NCI-H345 treated with DMSO at 0.1 percent for 48 hours (cell line): ENCODE measurements around the gene KCNMA1.
"Not testable (repeated sequence)": the region's sequence is repeated elsewhere in the genome, so short reads cannot be mapped to it uniquely, and the experiment has no call there.

Source experiments
- DNase-seq: peaks from one replicate; lab custom pipeline; 2025; ENCODE audit not compliant: unreplicated experiment; lab: John Stamatoyannopoulos, UW

Gene KCNMA1

GRCh38 chr10:77424257-77424656, 213.4 kb downstream of the KCNMA1 start:
- DNase-seq, result no peak

- no peak for DNase-seq
Measured at GRCh38 chr10:77422491-77423338, 214.9 kb downstream of the KCNMA1 start.

DNA sequence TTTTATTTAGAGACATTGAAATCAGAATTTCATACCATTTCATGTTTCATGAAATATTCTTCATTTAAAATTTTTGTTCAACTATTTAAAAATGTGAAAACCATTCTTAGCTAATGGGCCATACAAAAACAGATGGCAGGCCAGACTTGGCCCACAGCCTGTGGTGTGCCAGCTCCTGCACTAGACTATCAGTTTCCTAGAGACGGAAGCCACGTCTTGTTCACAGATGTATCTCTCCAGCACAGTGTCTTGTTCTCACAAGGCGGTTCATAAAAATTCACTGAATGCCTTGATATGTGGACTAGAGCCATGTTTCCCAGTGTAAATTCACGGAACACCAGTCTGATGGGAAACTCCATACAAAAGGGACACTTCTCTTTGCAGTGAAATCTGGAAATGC, 216.0 kb downstream of the KCNMA1 start:
- DNase-seq, result no peak

- no peak for DNase-seq
Measured at GRCh38 chr10:77420947-77421523, 216.6 kb downstream of the KCNMA1 start.

DNA sequence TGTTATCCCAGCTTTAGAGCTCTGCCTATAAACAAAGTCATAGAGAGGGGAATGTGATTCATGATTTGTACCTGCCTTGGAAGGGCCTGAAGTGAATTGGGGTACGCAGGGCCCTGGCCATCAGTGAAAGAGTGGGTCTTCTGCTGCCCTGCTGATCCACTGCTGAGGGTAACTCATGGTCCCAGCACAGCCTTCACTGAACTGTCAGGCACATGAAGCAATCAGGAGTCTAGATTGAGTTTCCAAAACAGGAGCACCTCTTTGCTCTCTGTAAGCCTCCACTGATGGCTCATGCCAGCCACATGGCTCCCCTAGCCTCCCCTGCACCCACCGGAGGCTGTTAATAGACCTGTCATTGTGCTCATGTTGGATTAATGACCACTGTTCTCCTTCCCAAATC, 217.6 kb downstream of the KCNMA1 start:
- no peak for DNase-seq

GRCh38 chr10:77419056-77419455, 218.6 kb downstream of the KCNMA1 start:
- no peak for DNase-seq

GRCh38 chr10:77417806-77418640, 219.6 kb downstream of the KCNMA1 start:
- no peak for DNase-seq

DNA sequence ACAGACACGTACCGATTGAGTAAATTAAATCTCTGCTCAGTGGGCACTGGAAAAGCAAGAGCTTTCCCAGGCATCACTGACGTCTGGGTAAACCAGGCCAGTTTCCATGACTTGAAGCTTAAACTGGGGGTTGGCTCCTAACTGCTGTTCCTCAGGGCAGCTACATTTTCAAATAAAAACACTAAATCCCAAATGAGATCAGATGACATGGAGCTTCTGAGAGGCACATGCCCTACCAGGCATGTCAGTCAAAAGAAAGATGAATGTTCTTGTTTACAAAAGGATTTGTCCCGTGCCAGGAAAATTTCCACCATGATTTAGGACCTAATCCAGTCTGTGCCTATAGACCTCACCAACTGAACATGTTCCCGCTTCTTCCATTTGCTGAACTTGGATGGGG, 220.2 kb downstream of the KCNMA1 start:
- DNase-seq, result no peak

DNA sequence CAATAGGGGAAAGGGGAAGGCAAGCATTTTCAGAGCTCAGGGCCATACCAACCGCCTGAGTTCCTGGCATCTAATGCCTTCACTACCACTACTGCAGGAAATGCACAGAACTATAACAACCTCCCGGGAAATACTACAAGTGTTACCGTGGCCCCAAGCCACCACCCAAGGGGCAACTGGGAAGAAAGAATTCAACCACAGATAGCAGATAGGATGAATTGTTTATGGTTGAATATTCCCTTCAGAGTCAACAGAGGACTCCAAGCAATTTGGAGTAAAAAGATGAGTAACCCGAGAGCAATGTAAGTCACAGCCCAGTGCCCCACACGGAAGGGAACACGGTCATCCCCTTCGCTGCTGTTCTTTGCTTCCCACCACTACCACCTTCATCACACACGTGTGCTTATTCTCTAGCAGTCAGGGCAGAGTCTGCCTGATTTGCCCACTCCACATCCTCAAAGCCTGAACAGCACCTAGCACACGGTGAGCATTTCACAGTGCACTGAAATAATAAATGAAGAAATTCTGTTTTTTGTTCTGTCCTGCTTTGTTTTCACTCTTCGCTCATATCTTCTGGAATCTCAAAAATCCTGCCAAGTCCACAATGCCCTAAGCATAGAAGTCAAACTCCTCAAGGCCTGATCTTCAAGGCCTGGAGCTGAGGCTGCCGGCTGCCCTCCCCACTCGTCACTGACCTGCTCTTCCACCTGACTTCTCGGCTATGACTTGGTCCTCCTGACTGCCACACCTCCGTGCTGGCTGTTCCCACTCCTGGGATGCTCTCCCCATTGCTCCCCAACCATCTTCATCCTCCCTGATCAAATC, 221.1 kb downstream of the KCNMA1 start:
- no peak for DNase-seq

- DNase-seq, result no peak
Measured at GRCh38 chr10:77415313-77415960, 222.2 kb downstream of the KCNMA1 start.

GRCh38 chr10:77413231-77413630, 224.4 kb downstream of the KCNMA1 start:
- DNase-seq, result no peak

DNA sequence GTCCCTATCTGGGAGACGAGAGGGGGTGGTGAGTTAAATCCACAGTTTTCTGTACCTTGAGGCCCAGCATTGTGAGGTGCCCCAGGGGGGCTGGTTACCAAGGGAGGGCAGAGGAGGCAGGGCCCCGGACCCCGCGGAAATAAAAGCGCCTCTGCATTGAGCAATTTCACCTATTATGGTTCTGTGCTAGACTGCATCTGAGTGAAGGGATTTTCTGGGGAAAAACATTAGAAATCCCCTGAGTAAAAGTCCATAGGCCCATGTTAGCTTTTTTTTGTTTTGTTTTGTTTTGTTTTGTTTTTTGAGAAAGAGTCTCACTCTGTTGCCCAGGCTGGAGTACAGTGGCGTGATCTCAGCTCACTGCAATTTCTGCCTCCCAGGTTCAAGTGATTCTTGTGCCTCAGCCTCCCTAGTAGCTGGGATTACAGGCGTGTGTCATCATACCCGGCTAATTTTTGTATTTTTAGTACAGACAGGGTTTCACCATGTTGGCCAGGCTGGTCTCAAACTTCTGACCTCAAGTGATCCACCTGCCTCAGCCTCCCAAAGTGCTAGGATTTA, 225.0 kb downstream of the KCNMA1 start:
- DNase-seq, result not testable (repeated sequence)

DNA sequence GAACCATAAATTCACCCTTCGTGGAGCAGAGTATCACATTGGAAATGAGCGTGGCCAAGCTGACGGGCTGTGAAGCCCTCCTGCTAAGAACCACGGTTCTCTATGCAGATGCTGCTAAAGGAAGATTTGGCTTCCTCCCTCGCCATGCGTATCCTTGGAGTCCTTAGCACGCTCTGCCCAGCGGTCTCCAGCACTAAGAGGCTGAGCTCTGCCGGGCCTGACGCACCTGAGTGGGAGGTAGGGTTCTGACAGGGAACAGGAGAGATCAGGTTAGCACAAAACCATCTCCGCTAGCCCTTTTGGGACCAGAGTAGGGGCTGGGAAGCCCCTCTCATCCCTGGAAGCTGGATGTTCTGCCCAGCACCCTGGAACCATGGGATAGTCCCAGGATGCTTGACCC, 225.8 kb downstream of the KCNMA1 start:
- DNase-seq, result no peak

DNA sequence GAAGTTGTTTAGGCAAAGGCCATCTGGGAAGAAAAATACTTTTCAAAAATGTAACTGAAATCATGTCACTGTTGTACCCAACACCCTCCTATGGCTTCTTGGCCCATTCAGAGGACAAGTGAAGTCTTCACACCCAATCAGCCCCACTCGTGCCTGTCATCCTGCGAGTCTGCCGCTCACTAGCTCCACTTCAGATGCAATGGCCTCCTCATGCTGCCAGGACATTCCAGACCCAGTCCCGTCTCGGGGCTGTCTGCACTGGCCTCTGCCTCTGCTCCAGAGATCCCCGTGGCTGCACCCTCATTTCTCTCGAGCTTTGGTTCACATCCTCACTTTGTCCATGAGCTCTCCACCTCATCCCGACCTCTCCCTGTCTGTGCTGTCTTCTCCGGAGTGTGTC, 227.1 kb downstream of the KCNMA1 start:
- no peak for DNase-seq

GRCh38 chr10:77409697-77410471, 227.7 kb downstream of the KCNMA1 start:
- peak; percentile 94 for DNase-seq

DNA sequence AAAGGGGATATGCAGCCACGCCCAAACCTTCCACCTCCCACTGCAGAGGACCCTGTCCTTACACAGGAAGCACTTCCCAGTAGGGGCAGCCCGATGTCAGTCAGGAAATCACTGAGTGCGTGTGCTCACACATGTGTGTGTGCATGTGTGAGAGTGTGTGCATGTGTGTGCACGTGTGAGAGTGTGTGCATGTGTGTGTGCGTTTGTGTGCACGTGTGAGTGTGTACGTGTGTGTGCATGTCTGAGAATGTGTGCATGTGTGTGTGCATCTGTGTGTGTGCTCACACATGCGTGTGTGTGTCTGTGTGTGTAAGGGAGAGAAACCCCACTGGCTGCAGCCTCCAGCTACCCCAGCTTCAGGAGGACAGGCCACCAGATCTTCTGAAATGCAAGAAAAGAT, 229.3 kb downstream of the KCNMA1 start:
- DNase-seq, result no peak

DNA sequence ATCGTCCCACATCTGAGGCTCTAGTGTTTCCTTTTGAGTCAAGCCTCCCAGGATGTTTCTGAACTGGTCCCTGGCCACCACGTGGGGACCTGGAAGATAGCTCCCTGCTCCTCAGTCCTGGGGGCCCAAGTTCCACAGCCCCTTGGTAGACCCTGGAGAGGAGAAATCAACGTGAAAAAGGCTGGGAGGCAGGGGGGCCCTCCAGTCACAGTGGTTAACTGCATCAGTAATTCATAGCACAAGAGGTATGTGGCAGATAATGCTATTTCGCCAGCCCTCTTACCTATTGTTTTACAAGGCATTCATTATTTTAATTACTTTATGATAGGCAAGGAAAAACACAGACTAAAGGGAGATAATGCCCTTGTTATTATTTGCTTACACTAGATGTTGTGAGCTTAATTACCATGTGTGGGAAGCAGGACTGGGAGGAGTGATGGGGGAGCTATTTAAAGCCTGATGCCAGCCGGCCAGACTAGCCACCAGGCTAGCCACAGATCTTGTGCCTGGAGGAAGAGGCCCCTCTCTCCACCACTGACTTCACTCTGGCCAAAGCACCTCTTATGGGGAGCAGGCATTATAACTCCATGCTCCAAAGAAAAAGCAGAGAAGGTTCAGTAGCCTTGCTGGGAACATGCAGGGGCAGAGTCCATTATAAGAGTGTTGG, 230.7 kb downstream of the KCNMA1 start:
- no peak for DNase-seq

GRCh38 chr10:77405771-77406241, 231.8 kb downstream of the KCNMA1 start:
- peak; percentile 50 for DNase-seq

- no peak for DNase-seq
Measured at GRCh38 chr10:77404810-77405209, 232.8 kb downstream of the KCNMA1 start.
